ENCODE measurements around the gene LRRC27.

LRRC27 gene

GRCh38 chr10:132401401-132402118, 69.6 kb downstream of the LRRC27 start:
- no peak for DNase-seq (ENCODE audit: low read depth in 3 of 3)

GRCh38 chr10:132402781-132403241, 70.8 kb downstream of the LRRC27 start:
- no peak for DNase-seq (ENCODE audit: low read depth in 3 of 3)

- DNase-seq (ENCODE audit: low read depth in 3 of 3): no peak
Measured at GRCh38 chr10:132403511-132404168, 71.6 kb downstream of the LRRC27 start.

GRCh38 chr10:132404169-132404880, 72.3 kb downstream of the LRRC27 start:
- no peak for DNase-seq (ENCODE audit: low read depth in 3 of 3)

GRCh38 chr10:132404911-132405462, 73.0 kb downstream of the LRRC27 start:
- DNase-seq (ENCODE audit: low read depth in 3 of 3): no peak

- DNase-seq (ENCODE audit: low read depth in 3 of 3): no peak
Measured at GRCh38 chr10:132405463-132405991, 73.5 kb downstream of the LRRC27 start.

- no peak for DNase-seq (ENCODE audit: low read depth in 3 of 3)
Measured at GRCh38 chr10:132406181-132406580, 74.2 kb downstream of the LRRC27 start.

GRCh38 chr10:132406750-132407149, 74.8 kb downstream of the LRRC27 start:
- DNase-seq (ENCODE audit: low read depth in 3 of 3): no peak

- no peak for DNase-seq (ENCODE audit: low read depth in 3 of 3)
Measured at GRCh38 chr10:132407243-132407746, 75.3 kb downstream of the LRRC27 start.

- no peak for DNase-seq (ENCODE audit: low read depth in 3 of 3)
Measured at GRCh38 chr10:132407846-132408278, 75.9 kb downstream of the LRRC27 start.

- DNase-seq (ENCODE audit: low read depth in 3 of 3): no peak
Measured at GRCh38 chr10:132408367-132408781, 76.4 kb downstream of the LRRC27 start.

- DNase-seq (ENCODE audit: low read depth in 3 of 3): no peak
Measured at GRCh38 chr10:132408823-132409666, 77.1 kb downstream of the LRRC27 start.

GRCh38 chr10:132409667-132410028, 77.7 kb downstream of the LRRC27 start:
- no peak for DNase-seq (ENCODE audit: low read depth in 3 of 3)

GRCh38 chr10:132410056-132410778, 78.2 kb downstream of the LRRC27 start:
- no peak for DNase-seq (ENCODE audit: low read depth in 3 of 3)

- DNase-seq (ENCODE audit: low read depth in 3 of 3): no peak
Measured at GRCh38 chr10:132410779-132411532, 79.0 kb downstream of the LRRC27 start.

GRCh38 chr10:132411561-132412253, 79.7 kb downstream of the LRRC27 start:
- DNase-seq (ENCODE audit: low read depth in 3 of 3): no peak

GRCh38 chr10:132412316-132413192, 80.6 kb downstream of the LRRC27 start:
- DNase-seq (ENCODE audit: low read depth in 3 of 3): no peak

All from stimulated activated CD4-positive, alpha-beta T cell treated with anti-CD3 and anti-CD28 coated beads, TNF-alpha, amount 100 ng/mL, for 24 hours (primary cell).